Measurements from ENCODE around the gene PCDHGA12.
"Not testable (repeated sequence)": the region's sequence is repeated elsewhere in the genome, so short reads cannot be mapped to it uniquely, and the experiment has no call there.

The PCDHGA12 gene

GRCh38 chr5:141411575-141411974 is 18.7 kb upstream of the PCDHGA12 start:
- in situ Hi-C loops (cut with HindIII; ENCODE audit: low sequenced_read_pairs), result no loop called here
- no peak for DNase-seq (ENCODE audit: low read depth)
- no peak for TF ChIP-seq CTCF (IDR thresholded peaks at IDR 0.05; ENCODE audit: low read depth, low read length, missing control alignments)
- no peak overlapping the region for H3K4me3 ChIP-seq (ENCODE audit: low read depth, low read length)

- in situ Hi-C loops (cut with HindIII; ENCODE audit: low sequenced_read_pairs), result no loop called here
- H3K4me3 ChIP-seq (ENCODE audit: low read depth, low read length), result peak within 1 kb of the TSS; percentile 49
- TF ChIP-seq CTCF (IDR thresholded peaks at IDR 0.05; ENCODE audit: low read depth, low read length, missing control alignments), result peak; percentile 66
- DNase-seq (ENCODE audit: low read depth), result peak; percentile 53
Measured at GRCh38 chr5:141412854-141413539, 17.3 kb upstream of the PCDHGA12 start, which contains the start of gene PCDHGA10. TSS of gene PCDHGA10 (plus strand) at chr5:141412987. CDS start at chr5:141413176, 189 bp downstream.

GRCh38 chr5:141413540-141414069 is 16.7 kb upstream of the PCDHGA12 start:
- in situ Hi-C loops (cut with HindIII; ENCODE audit: low sequenced_read_pairs), result no loop called here
- TF ChIP-seq CTCF (IDR thresholded peaks at IDR 0.05; ENCODE audit: low read depth, low read length, missing control alignments), result no peak
- peak overlapping the region; percentile 49 for H3K4me3 ChIP-seq (ENCODE audit: low read depth, low read length)
- DNase-seq (ENCODE audit: low read depth), result no peak

GRCh38 chr5:141414548-141415274 is 15.6 kb upstream of the PCDHGA12 start:
- in situ Hi-C loops (cut with HindIII; ENCODE audit: low sequenced_read_pairs); H3K4me3 ChIP-seq (ENCODE audit: low read depth, low read length); DNase-seq (ENCODE audit: low read depth): not testable (repeated sequence)

GRCh38 chr5:141415275-141415618 is 15.1 kb upstream of the PCDHGA12 start:
- in situ Hi-C loops (cut with HindIII; ENCODE audit: low sequenced_read_pairs); H3K4me3 ChIP-seq (ENCODE audit: low read depth, low read length); DNase-seq (ENCODE audit: low read depth): not testable (repeated sequence)

- peak within 1 kb of the TSS; percentile 41 for H3K4me3 ChIP-seq (ENCODE audit: low read depth, low read length)
- peak; percentile 64 for DNase-seq (ENCODE audit: low read depth)
- TF ChIP-seq CTCF (IDR thresholded peaks at IDR 0.05; ENCODE audit: low read depth, low read length, missing control alignments), result peak; percentile 72
- in situ Hi-C loops (cut with HindIII; ENCODE audit: low sequenced_read_pairs), result not testable (repeated sequence)
Measured at GRCh38 chr5:141417494-141418172, 12.7 kb upstream of the PCDHGA12 start, which contains the start of gene PCDHGB7. TSS of gene PCDHGB7 (plus strand) at chr5:141417677. CDS start at chr5:141417860, 183 bp downstream.

- TF ChIP-seq CTCF (IDR thresholded peaks at IDR 0.05; ENCODE audit: low read depth, low read length, missing control alignments), result no peak
- no peak overlapping the region for H3K4me3 ChIP-seq (ENCODE audit: low read depth, low read length)
- in situ Hi-C loops (cut with HindIII; ENCODE audit: low sequenced_read_pairs), result no loop called here
- no peak for DNase-seq (ENCODE audit: low read depth)
Measured at GRCh38 chr5:141419074-141419880, 11.0 kb upstream of the PCDHGA12 start.
